GM21360 (cell line): ENCODE results near the gene GPR37L1.

ENCODE experiments used
- ATAC-seq: cut with Tn5 transposase; IDR thresholded peaks from one replicate; pipeline ENCODE4 v1.9.1; 2021; ENCODE audit warnings: mild to moderate bottlenecking, moderate library complexity; ENCODE audit not compliant: unreplicated experiment

GPR37L1 gene, protein sequence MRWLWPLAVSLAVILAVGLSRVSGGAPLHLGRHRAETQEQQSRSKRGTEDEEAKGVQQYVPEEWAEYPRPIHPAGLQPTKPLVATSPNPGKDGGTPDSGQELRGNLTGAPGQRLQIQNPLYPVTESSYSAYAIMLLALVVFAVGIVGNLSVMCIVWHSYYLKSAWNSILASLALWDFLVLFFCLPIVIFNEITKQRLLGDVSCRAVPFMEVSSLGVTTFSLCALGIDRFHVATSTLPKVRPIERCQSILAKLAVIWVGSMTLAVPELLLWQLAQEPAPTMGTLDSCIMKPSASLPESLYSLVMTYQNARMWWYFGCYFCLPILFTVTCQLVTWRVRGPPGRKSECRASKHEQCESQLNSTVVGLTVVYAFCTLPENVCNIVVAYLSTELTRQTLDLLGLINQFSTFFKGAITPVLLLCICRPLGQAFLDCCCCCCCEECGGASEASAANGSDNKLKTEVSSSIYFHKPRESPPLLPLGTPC

DNA sequence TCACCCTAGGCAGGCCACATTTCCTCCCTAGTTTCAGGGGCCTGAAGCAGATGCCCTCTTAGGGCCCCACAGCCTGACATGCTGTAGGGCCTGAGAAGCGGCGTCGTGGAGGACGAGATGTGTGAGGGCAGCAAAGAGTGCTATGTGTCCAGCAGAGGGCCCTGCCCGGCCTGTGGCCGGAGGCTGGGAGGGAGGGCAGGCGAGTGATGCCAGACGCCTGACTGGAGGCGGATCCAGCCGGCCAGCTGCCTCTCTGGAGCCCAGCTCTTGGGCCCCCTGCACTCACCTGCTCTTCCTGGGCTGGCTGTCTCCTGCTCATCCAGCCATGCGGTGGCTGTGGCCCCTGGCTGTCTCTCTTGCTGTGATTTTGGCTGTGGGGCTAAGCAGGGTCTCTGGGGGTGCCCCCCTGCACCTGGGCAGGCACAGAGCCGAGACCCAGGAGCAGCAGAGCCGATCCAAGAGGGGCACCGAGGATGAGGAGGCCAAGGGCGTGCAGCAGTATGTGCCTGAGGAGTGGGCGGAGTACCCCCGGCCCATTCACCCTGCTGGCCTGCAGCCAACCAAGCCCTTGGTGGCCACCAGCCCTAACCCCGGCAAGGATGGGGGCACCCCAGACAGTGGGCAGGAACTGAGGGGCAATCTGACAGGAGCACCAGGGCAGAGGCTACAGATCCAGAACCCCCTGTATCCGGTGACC, at the start of gene GPR37L1:
TSS of gene GPR37L1 (plus strand) at position 279 of the 697 bp plus-strand sequence. CDS start at position 326, 47 bp downstream.
- ATAC-seq: no peak

DNA sequence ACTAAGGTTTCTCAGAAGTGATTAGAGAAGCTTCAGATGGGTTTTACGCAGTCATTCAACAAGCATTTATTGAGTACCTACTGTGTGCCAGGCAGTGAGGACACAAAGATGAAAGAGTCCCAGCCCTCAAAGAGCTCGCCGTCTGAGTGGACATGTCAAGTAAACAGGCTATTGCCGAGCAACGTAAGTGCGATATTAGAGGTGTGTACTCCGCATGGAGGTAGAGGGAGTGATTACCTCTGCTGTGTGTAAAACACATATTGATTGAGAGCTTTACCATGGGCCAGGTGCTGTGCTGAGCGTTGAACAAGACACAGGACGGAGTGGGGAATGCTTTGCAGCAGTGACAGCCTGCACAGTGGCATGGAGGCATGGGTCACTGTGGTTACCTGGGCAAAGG, 49.5 kb upstream of the GPR37L1 start:
- ATAC-seq: no peak

DNA sequence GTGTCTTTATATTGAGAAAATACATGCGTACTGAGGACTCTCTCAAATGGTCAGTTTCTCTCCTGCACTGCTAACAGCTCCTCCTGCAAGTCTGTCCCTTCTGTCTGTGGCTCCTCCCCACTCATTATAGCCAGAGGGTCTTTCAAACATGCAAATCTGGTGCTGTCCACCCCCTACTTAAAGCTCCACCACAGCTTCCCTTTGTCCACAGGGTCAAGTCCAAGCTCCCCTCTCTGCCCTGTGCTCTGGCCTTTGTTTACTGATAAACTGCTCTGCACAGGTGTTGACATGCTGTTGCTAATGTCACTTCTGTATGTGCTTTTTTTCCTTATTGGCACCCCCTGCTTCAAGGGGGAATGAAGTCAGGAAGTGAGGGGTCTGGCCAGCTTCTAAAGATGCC, 47.7 kb upstream of the GPR37L1 start:
- no peak for ATAC-seq

DNA sequence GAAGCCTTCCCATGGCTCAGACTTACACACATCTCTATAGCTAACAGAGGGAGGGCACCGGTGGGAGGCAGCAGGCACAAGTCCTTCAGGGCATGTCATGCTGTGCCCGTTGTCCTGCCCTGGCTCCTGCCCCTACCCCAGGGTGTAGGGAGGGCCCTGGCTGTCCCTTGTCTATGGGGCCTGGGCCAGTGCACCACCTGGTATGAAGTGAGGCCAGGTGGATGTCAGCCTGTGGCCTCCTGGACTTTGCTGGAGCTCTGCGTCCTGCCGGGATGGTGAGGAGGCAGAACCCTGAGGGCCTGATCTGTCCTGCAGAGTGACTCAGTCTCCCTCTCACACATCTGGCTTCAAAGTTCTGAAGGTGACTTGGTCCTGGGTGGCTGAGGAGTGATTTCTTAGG, 47.3 kb upstream of the GPR37L1 start:
- ATAC-seq: no peak

DNA sequence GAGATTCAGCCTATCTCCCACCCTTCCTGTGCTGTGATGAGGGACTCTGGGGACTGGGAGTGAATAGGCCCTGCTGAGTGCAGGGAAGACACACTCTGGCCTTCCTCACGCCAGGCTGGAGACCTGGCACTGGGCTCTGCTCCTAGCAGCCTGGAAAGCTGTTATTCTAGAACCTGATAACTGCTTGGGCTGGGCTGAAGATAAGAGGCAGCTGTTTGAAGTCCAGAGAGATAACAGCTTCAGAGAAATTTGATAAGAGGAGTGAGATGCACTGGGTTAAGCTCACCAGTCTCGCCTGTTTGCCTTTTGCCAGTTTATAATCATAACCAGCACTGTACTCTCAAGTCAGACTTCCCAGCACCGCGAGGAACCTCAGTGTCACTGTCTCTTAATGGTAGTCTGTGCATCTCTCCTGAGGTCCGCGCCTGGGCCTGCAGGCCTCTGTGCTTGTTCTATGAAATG, 46.6 kb upstream of the GPR37L1 start:
- ATAC-seq: no peak

DNA sequence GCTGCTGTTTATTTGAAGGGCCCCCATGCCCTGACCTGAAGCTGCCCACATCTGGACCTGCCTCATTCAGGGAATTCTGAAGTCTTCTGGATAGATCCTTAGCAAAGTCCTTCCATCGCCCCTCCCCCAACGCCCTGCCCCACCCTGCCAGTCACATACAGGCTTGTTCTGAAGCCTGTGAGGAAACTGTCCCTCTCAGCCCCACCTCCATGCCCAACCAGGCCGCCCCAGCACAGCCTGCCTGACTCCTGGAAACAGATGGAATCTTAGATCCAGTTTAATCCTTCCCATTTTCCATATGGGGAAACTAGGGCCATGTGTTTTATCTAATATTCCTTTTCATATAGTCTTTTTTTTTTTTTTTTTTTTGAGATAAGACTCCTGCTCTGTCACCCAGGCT, 44.5 kb upstream of the GPR37L1 start:
- ATAC-seq: no peak

DNA sequence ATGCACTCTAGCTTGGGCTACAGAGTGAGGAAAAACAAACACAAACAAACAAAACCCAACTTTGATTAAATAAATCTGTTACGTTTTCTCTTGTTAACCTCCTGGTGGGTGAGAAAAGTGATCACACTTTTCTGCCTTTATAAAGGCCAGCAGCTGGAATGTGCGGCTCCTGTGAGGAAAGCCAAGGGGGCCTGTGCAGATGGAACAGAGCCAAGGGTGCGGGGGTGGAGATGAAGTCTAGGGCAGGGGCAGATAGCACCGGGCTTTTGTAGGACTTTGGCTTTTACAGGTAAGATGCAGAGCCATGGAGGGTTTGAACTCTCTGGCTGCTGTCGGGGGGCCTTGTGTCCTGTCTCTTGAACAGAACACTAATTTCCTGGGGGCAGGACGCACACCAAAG, 40.7 kb upstream of the GPR37L1 start:
- no peak for ATAC-seq

DNA sequence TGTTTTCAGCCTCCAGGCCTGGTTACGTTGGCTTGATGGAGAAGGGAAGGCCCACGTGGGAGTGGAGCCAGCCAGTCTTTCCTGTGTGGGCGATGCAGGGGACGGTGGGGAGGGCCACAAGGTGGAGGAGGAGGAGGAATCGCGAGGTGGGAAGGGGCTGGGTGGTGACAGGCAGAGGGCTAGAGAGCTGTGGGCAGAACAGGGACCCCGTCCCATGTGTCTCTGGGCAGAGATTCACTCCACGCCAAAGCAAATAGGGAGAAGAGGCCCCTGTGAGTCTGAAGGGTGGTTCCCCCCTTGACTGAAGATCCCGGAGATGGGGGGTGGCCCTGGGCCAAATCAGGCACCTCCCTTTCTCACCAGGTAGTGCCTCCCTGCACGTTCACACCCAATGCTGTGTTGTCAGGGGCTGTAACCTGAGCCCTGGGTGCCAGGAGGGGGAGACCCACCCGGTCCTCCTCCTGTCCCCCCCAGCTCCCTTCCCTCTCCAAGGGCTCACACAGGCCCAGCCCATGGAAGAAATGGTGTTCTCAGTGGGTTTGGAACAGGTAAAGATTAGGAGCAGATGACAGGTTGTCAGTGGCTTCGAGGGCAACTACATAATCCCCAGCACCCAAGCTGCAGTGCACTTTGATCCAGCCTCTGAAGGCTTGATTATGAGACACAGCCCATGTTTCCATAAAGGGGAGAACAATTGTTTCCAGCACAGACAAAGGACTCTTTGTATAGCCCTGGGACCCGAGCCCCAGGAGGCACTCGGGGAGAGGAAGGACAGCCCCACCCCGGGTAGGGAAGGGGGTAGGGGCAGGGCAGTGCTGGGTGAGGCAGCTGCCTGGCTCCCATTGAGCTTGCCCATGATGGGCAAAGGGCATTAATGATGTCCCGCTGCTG, 37.7 kb upstream of the GPR37L1 start:
- no peak for ATAC-seq

DNA sequence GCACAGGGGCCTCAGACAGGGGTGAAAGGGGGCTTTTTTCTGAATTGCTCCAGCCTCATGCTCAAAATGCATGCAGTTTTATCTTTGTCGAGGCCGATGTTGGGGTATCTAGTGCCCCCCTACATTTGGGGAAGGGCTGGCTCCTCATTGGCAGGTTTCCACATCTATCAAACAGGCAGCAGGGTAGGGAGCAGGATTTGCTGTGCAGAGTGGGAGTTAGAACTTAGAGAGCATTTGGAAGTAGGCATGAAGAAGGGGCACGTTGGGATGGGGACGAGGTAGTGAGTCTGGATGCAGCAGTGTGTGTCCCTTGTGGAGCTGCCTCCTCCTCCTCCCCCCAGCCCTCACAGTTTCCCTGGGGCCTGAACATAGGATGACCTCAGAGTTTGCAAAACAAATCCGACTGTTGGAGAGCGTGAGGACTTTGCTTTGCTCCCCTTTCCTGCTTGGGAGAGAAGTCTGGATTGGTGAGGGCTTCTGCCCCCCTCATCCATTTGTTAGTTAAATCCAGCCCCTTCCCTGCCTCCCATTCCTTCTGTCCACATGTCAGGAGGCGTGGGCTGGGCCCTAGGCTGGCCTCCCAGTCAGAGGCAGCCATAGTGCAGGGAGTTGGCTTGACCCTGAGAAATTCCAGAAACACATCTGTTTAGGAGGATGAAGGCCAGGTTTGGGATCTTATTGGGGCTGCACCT, 36.9 kb upstream of the GPR37L1 start:
- ATAC-seq: no peak

DNA sequence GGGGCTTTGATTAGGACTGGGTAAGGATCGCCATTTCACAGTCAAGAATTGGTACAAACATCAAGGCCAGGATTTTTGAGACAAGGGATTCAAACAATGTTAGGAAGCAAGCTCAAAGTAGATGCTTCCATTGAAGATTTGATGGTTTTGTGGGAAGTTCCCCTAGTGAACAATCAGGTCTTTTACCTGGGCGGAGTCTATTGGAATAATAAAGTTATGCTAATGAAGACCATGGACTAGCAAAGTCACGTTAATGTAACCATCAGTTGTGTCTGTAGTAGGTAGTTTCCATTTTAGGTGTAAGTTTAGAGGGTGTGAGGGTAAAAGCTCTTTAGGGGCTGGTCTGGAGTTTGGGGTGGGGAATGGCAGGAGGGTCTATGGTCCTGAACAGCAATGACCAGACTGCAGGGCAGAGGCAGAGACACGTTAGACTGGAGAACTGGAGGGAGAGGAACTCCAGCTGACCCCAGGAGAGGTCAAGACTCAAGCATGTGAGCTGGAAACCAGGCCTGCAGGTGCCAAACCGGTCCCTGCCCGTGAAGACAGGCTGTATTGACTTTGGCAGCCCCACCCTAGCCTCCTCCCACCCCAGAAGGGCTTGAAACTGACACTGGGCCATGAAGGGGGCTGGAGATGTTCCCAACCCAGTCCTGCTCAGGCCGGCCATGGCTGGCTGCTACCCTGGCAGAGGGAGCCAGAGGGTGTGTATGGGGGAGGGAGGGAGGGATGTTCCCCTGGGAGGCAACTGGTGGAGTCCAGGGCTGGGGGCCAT, 36.0 kb upstream of the GPR37L1 start:
- ATAC-seq: no peak

DNA sequence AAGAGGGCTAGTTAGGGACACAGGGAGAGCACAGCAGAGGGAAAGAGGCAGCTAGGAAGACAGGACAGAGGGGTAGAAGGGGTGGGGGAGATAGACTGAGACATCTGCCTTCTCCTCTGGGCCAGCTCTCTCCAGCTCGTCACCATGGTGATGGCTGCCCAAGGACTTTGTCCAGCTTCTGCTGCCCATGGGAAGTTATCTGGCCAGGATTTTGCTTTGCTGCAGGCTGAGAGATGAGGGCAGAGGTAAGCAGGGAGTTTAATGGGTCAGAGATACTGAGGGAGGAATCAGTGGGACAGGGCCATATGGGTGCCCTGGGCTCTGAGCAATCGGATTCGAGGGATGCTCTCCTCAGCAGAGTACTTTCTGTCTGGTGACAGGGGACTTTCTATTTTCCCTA, 34.5 kb upstream of the GPR37L1 start:
- ATAC-seq: no peak

DNA sequence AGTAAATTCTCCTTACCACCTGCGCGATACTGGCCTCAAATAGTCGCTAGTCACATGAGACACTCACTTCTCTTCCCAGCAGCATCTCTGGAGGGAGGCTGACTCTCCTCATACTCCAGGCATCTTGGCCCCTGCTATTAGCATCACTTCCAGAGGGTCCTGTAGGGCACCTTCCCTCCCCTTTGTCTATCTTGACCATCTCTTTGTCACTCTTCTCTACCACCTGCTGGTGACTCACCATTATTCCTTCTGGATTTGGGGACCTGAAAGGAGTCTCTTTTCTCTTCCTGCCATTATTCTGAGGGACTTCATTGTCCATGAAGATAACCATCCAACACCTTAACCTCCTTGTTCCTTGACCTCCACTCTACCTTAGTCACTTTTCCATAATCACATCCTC, 31.7 kb upstream of the GPR37L1 start:
- ATAC-seq: no peak

DNA sequence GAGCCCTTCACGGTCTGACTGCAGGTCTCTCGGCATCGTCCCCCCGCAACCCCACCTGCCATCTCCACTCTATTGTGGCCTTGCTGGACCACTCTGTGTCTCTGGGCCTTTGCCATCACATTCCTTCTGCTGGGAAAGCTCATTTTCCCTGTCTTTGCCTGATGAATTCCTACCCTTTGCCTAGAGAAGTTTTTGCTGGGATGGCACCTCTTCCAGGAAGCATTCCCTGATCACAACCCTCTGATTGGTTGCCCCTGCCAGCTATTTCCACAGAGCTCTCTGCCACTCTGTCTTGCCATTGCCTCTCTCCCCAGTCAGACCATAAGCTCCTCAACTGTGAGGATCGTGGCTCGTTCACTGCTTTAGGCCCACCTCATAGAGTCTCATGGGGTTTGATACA, 28.9 kb upstream of the GPR37L1 start:
- ATAC-seq: no peak

DNA sequence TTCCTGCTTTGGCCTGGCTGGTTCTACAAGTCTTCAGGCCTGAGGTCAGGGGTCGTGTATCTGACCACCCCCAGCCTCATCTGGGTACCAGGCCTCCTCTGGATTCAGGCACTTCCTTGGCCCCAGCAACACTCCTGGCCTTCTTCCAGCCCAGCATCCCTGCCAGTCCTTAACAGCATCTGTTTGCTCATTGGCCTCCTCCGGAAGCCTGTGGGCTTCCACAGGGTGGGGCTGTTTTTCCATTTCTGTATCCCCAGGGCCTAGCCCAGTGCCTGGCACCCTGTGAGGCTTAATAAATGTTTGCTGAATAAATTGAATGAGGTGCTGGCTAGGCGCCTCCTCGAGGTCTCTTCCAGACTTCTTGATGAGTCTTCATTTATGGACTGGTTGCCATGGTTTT, 21.5 kb upstream of the GPR37L1 start:
- no peak for ATAC-seq

DNA sequence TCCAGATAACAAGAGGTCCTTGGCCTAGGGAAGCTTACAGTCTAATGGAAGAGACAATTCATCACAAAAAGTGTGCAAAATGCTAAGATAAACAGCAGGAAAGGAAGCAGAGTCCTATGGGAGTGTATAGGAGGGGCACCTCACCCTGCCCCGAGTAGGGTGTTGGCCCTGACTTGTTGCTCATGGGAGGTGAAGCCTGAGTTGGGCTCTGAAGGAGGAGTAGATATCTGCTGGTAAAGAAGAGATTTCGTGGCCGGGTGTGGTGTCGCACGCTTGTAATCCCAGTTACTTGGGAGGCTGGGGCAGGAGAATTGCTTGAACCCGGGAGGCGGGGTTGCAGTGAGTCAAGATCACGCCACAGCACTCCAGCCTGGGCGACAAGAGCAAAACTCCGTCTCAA, 18.6 kb upstream of the GPR37L1 start:
- no peak for ATAC-seq

DNA sequence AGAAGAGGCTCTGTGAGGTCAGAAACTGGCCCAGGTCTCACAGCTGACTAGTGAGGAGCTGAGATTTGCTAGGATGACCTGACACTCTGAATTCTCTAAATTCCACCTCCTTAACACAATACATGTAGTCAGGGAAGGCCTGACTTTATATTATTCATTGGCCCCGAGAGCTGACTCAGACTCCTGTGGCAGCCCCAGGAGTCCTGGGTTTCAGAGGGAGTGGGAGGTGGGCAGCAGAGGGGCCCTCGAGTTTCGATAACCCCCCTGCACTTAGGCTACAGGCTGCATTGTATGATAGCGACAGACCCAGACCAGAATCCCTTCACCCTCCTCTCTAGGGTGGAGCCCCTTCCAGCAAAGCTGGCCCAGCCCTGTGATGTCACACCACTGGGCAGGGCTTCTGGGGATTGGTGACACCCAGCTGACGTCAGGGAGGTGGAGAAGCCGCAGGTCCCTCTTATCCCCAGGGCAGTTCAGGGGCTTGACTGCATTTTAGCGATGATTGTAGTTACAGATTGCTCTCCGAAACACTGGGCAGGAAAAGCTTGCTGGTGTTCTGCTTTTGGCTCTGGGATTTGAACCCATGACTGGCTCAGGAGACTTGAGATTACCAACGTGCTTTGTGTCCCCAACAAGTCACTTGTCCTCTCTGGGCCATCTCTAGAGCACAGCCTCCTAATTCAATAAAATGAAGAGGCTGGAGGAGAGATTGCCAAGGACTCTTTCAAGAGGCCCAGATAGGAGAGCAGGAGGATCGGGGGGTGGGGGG, 17.0 kb upstream of the GPR37L1 start:
- no peak for ATAC-seq

DNA sequence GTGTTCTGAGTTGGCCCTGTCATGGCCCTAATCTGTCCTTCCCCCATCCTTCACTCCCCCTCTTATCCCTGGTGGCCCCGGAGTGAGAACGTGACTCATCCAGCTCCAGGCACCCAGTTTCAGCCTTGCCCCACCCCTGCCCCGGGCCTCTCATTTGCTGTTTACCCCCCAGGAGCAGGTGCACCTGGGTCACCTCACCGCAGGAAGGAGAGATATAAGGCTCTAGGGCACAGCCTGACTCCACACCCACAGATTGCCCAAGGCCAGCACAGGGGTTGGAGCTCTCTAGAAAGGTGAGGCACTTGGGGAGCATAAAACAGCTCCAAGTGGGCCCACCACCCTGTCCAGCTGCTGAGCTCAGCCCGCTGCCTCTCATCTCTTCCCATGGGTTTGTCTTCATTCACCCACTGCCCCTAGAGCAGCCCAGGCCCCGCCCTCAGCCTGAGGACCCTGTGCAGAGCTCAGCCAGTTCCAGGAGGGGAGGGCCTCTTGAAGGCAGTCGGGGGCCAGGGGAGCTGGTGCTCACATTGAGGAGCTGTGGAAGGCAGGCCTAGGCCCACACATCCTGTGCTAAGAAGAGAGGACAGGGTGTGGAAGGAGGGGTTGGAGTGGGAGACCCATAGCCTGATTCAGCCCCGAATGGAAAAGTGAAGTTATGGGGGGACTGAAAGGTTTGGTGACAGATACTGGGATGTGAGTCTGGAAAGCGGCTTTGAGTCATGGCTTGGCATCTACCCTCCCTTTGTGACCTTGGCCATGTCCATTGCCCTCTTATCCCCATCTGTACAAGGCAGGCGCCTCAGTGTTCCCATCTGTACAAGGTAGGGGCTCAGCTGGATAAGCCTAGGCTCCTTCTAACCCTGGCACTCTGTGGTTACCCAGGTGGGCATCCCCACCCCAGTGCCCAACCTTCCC, 16.1 kb upstream of the GPR37L1 start:
- no peak for ATAC-seq

DNA sequence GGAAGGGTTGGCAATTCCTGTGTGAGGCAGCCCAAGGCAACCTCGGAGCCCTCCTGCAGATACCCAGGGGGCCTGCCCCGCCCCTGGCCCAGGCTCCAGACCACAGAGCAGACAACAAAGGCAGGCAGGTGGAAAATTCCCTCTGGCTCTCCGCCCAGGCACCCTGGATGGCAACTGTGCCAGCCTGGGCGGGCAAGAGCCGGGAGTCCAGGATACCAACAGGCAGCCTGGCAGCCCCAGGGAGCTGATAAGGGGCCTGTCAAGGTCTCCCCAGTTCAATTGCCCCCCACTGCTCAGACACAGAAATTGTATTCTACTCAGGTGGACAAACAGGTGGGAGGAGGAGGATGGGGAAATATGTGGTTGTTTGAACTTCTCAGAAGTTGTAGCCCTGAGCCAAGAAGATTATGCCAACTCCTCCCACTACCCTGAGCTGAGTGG, 15.4 kb upstream of the GPR37L1 start:
- no peak for ATAC-seq
